Measurements from ENCODE around the gene FAM43B. TPM values are rescaled to one million over a fixed set of nuclear protein-coding genes. Genes with fewer than 3 reads are reported as not detected.

FAM43B gene
- polyA plus RNA-seq, 3 donors = not detected

- Mint-ChIP-seq H3K4me1 (no peaks in the 10 kb centered on the region), H3K9me3 (peaks cover 0 to 5% (median 0%) of the 10 kb centered on the region in 7 donors), H3K4me3 (no peak overlapping the region), H3K27ac (no peak overlapping the region), H3K36me3 (no peaks in the 10 kb centered on the region), H3K27me3 (ENCODE audit: low read depth in 3 of 3) (peaks cover 22 to 40% (median 26%) of the 10 kb centered on the region in 3 donors)
- H3K4me1 ChIP-seq (ENCODE audit: control insufficient read depth in 1 of 2, insufficient read depth in 2 of 2, low read length in 2 of 2) = no peaks in the 10 kb centered on the region
- TF ChIP-seq CTCF (IDR thresholded peaks at IDR 0.05) = no peak
- H3K36me3 ChIP-seq (replicated peaks in 1 of 2; ENCODE audit: control insufficient read depth in 1 of 2, insufficient read depth in 2 of 2, low read length in 2 of 2) = no peaks in the 10 kb centered on the region
- no peak overlapping the region for H3K4me2 ChIP-seq (replicated peaks; ENCODE audit: extremely low read depth, low read length, poor library complexity, severe bottlenecking)
- no peaks in the 10 kb centered on the region for H3K9me3 ChIP-seq (replicated peaks in 1 of 2; ENCODE audit: control insufficient read depth in 1 of 2, insufficient read depth in 1 of 2, low read length in 2 of 2)
- H3K27ac ChIP-seq (ENCODE audit: low read depth in 1 of 2, low read length in 2 of 2) = no peak overlapping the region
- H3K9ac ChIP-seq (ENCODE audit: insufficient read depth, low read length, poor library complexity, severe bottlenecking) = no peak overlapping the region
- H4K20me1 ChIP-seq (ENCODE audit: insufficient read depth, low read length) = no peaks in the 10 kb centered on the region
- intact Hi-C loops (cut with micrococcal nuclease) = no loop called here
- H3K4me3 ChIP-seq (replicated peaks in 1 of 3; ENCODE audit: low read depth in 2 of 3, low read length in 3 of 3) = no peak overlapping the region
- H3K79me2 ChIP-seq (ENCODE audit: insufficient read depth, low read length) = no peaks in the 10 kb centered on the region
- peaks cover 3 to 7% of the 10 kb centered on the region in 2 donors for H3K27me3 ChIP-seq (ENCODE audit: control insufficient read depth in 2 of 2, insufficient read depth in 2 of 2, low read length in 2 of 2)
- 83% methylated on average over 1 of the region's 1 CpG for WGBS (ENCODE audit: insufficient coverage)
- DNase-seq = no peak
- H2AFZ ChIP-seq (ENCODE audit: insufficient read depth, low read depth, low read length, poor library complexity, severe bottlenecking) = no peak overlapping the region
These were observed 8.6 kb downstream of the FAM43B start for GRCh38 chr1:20560966-20561365.

GRCh38 chr1:20565234-20565633 is 12.9 kb downstream of the FAM43B start:
- peaks cover 0 to 3% of the 10 kb centered on the region in 2 donors for H3K27me3 ChIP-seq (ENCODE audit: control insufficient read depth in 2 of 2, insufficient read depth in 2 of 2, low read length in 2 of 2)
- H3K27me3 Mint-ChIP-seq (ENCODE audit: low read depth in 3 of 3) = peaks cover 21 to 45% (median 24%) of the 10 kb centered on the region in 3 donors

More at GRCh38 chr1:20565234-20565633, 12.9 kb downstream of the FAM43B start:
- Histone ChIP-seq H3K36me3 (replicated peaks in 1 of 2; ENCODE audit: control insufficient read depth in 1 of 2, insufficient read depth in 2 of 2, low read length in 2 of 2) (no peaks in the 10 kb centered on the region), H3K79me2 (ENCODE audit: insufficient read depth, low read length) (no peaks in the 10 kb centered on the region), H3K9me3 (replicated peaks in 1 of 2; ENCODE audit: control insufficient read depth in 1 of 2, insufficient read depth in 1 of 2, low read length in 2 of 2) (no peaks in the 10 kb centered on the region), H4K20me1 (ENCODE audit: insufficient read depth, low read length) (no peaks in the 10 kb centered on the region), H3K27ac (ENCODE audit: low read depth in 1 of 2, low read length in 2 of 2) (no peak overlapping the region), H3K4me2 (replicated peaks; ENCODE audit: extremely low read depth, low read length, poor library complexity, severe bottlenecking) (no peak overlapping the region), H2AFZ (ENCODE audit: insufficient read depth, low read depth, low read length, poor library complexity, severe bottlenecking) (no peak overlapping the region), H3K4me1 (ENCODE audit: control insufficient read depth in 1 of 2, insufficient read depth in 2 of 2, low read length in 2 of 2) (no peaks in the 10 kb centered on the region), H3K4me3 (replicated peaks in 1 of 3; ENCODE audit: low read depth in 2 of 3, low read length in 3 of 3) (no peak overlapping the region), H3K9ac (ENCODE audit: insufficient read depth, low read length, poor library complexity, severe bottlenecking) (no peak overlapping the region)
- TF ChIP-seq CTCF (IDR thresholded peaks at IDR 0.05) = no peak
- Mint-ChIP-seq H3K27ac (no peak overlapping the region), H3K4me3 (no peak overlapping the region), H3K4me1 (no peaks in the 10 kb centered on the region), H3K9me3 (peaks cover 2 to 10% (median 3%) of the 10 kb centered on the region in 7 donors), H3K36me3 (no peaks in the 10 kb centered on the region)
- DNase-seq = no peak
- WGBS (ENCODE audit: insufficient coverage) = 76% methylated on average over 4 of the region's 4 CpGs
- intact Hi-C loops (cut with micrococcal nuclease) = no loop called here
